ENCODE results near the gene PARVB. TPM values are rescaled to one million over a fixed set of nuclear protein-coding genes. Genes with fewer than 3 reads are reported as not detected.
"Not testable (repeated sequence)": the region's sequence is repeated elsewhere in the genome, so short reads cannot be mapped to it uniquely, and the experiment has no call there.

The PARVB gene
- total RNA-seq, 1 donor from 2014 or later, result 22.1 TPM

- no peak for DNase-seq (ENCODE audit: low spot score in 2 of 2, unreplicated experiment in 2 of 2)
- Mint-ChIP-seq H3K9me3 (no peaks in the 10 kb centered on the region), H3K27me3 (ENCODE audit: low read depth) (no peaks in the 10 kb centered on the region), H3K4me3 (no peak overlapping the region), H3K36me3 (peaks cover 3% of the 10 kb centered on the region), H3K4me1 (peaks cover 26% of the 10 kb centered on the region), H3K27ac (no peak overlapping the region)
- TF ChIP-seq CTCF (IDR thresholded peaks at IDR 0.05; ENCODE audit: unreplicated experiment), result no peak
Observed at GRCh38 chr22:44109416-44109815, 85.3 kb downstream of the PARVB start.

- not testable (repeated sequence) for H3K4me3 Mint-ChIP-seq; DNase-seq (ENCODE audit: low spot score in 2 of 2, unreplicated experiment in 2 of 2); H3K36me3 Mint-ChIP-seq; H3K9me3 Mint-ChIP-seq; H3K27ac Mint-ChIP-seq; H3K27me3 Mint-ChIP-seq (ENCODE audit: low read depth)
- peaks cover 26% of the 10 kb centered on the region for H3K4me1 Mint-ChIP-seq
Observed at GRCh38 chr22:44110656-44111055, 86.6 kb downstream of the PARVB start.

- Mint-ChIP-seq H3K4me3 (no peak overlapping the region), H3K36me3 (no peaks in the 10 kb centered on the region), H3K9me3 (no peaks in the 10 kb centered on the region), H3K27me3 (ENCODE audit: low read depth) (no peaks in the 10 kb centered on the region), H3K4me1 (peaks cover 26% of the 10 kb centered on the region), H3K27ac (no peak overlapping the region)
- TF ChIP-seq CTCF (IDR thresholded peaks at IDR 0.05; ENCODE audit: unreplicated experiment), result no peak
- DNase-seq (ENCODE audit: low spot score in 2 of 2, unreplicated experiment in 2 of 2), result no peak
Observed at GRCh38 chr22:44111562-44112155, 87.6 kb downstream of the PARVB start.

GRCh38 chr22:44112191-44112590 lies 88.1 kb downstream of the PARVB start:
- H3K4me1 Mint-ChIP-seq, result peaks cover 26% of the 10 kb centered on the region
- no peak overlapping the region for H3K27ac Mint-ChIP-seq
- H3K9me3 Mint-ChIP-seq, result no peaks in the 10 kb centered on the region
- H3K27me3 Mint-ChIP-seq (ENCODE audit: low read depth), result no peaks in the 10 kb centered on the region
- no peak for TF ChIP-seq CTCF (IDR thresholded peaks at IDR 0.05; ENCODE audit: unreplicated experiment)
- no peak for DNase-seq (ENCODE audit: low spot score in 2 of 2, unreplicated experiment in 2 of 2)
- H3K36me3 Mint-ChIP-seq, result no peaks in the 10 kb centered on the region
- no peak overlapping the region for H3K4me3 Mint-ChIP-seq

- Mint-ChIP-seq H3K27ac (no peak overlapping the region), H3K36me3 (no peaks in the 10 kb centered on the region), H3K9me3 (peaks cover 2% of the 10 kb centered on the region), H3K27me3 (ENCODE audit: low read depth) (no peaks in the 10 kb centered on the region), H3K4me1 (peaks cover 9% of the 10 kb centered on the region), H3K4me3 (no peak overlapping the region)
- DNase-seq (ENCODE audit: low spot score in 2 of 2, unreplicated experiment in 2 of 2), result no peak
- no peak for TF ChIP-seq CTCF (IDR thresholded peaks at IDR 0.05; ENCODE audit: unreplicated experiment)
Observed at GRCh38 chr22:44116331-44116730, 92.2 kb downstream of the PARVB start.

- H3K36me3 Mint-ChIP-seq, result no peaks in the 10 kb centered on the region
- H3K9me3 Mint-ChIP-seq, result peaks cover 6% of the 10 kb centered on the region
- no peak for TF ChIP-seq CTCF (IDR thresholded peaks at IDR 0.05; ENCODE audit: unreplicated experiment)
- no peak for DNase-seq (ENCODE audit: low spot score in 2 of 2, unreplicated experiment in 2 of 2)
- H3K27me3 Mint-ChIP-seq (ENCODE audit: low read depth), result no peaks in the 10 kb centered on the region
- H3K4me1 Mint-ChIP-seq, result peaks cover 5% of the 10 kb centered on the region
- no peak overlapping the region for H3K27ac Mint-ChIP-seq
- H3K4me3 Mint-ChIP-seq, result no peak overlapping the region
Observed at GRCh38 chr22:44116755-44117684, 92.9 kb downstream of the PARVB start.
